Nephron progenitor cell (in vitro differentiated cells): ENCODE results near the gene FBXO21.

ENCODE experiments used
- DNase-seq: peaks from one replicate; pipeline ENCODE4 v3.0.0; 2021
- H3K27ac Mint-ChIP-seq: 2 replicates; pipeline ENCODE4 v1.8.0; 2021; ENCODE audit warnings: mild to moderate bottlenecking, moderate library complexity, mixed read lengths
- H3K27me3 Mint-ChIP-seq: 2 replicates; pipeline ENCODE4 v1.8.0; 2021; ENCODE audit warnings: mild to moderate bottlenecking, low read depth, mixed read lengths; ENCODE audit not compliant: poor library complexity
- H3K36me3 Mint-ChIP-seq: 2 replicates; pipeline ENCODE4 v1.8.0; 2021; ENCODE audit warnings: low read depth, mixed read lengths
- H3K4me1 Mint-ChIP-seq: 2 replicates; pipeline ENCODE4 v1.8.0; 2021; ENCODE audit warnings: mixed read lengths
- H3K4me3 Mint-ChIP-seq: 2 replicates; pipeline ENCODE4 v1.8.0; 2021; ENCODE audit warnings: mild to moderate bottlenecking, moderate library complexity, mixed read lengths
- H3K9me3 Mint-ChIP-seq: 2 replicates; pipeline ENCODE4 v1.8.0; 2021; ENCODE audit warnings: mild to moderate bottlenecking, moderate library complexity, mixed read lengths
- CTCF ChIP-seq: fragments of 200-600 bp; sonication (generic); IDR thresholded peaks from 2 replicates; pipeline ENCODE4 v1.5.0; 2021; ENCODE audit warnings: antibody characterized with exemption

The FBXO21 gene

GRCh38 chr12:117130801-117131200 is 59.5 kb downstream of the FBXO21 start:
- no peak for TF ChIP-seq CTCF
- H3K4me3 Mint-ChIP-seq: no peak overlapping the region
- no peaks in the 10 kb centered on the region for H3K27me3 Mint-ChIP-seq
- peaks cover 10% of the 10 kb centered on the region for H3K9me3 Mint-ChIP-seq
- H3K36me3 Mint-ChIP-seq: no peaks in the 10 kb centered on the region
- DNase-seq: no peak
- peaks cover 16% of the 10 kb centered on the region for H3K4me1 Mint-ChIP-seq
- peak overlapping the region; percentile 48 for H3K27ac Mint-ChIP-seq

- H3K4me1 Mint-ChIP-seq: peaks cover 29% of the 10 kb centered on the region
- no peak for TF ChIP-seq CTCF
- DNase-seq: no peak
- H3K27me3 Mint-ChIP-seq: no peaks in the 10 kb centered on the region
- no peaks in the 10 kb centered on the region for H3K36me3 Mint-ChIP-seq
- no peak overlapping the region for H3K4me3 Mint-ChIP-seq
- H3K27ac Mint-ChIP-seq: no peak overlapping the region
- H3K9me3 Mint-ChIP-seq: peaks cover 10% of the 10 kb centered on the region
These were observed 60.9 kb downstream of the FBXO21 start for GRCh38 chr12:117129391-117129790.

GRCh38 chr12:117127933-117128823 is 62.1 kb downstream of the FBXO21 start:
- Mint-ChIP-seq H3K36me3 (no peaks in the 10 kb centered on the region), H3K9me3 (peaks cover 10% of the 10 kb centered on the region), H3K27ac (peak overlapping the region; percentile 12), H3K27me3 (no peaks in the 10 kb centered on the region), H3K4me3 (no peak overlapping the region), H3K4me1 (peaks cover 33% of the 10 kb centered on the region)
- DNase-seq: no peak
- TF ChIP-seq CTCF: no peak

GRCh38 chr12:117126335-117126734 is 63.9 kb downstream of the FBXO21 start:
- no peak overlapping the region for H3K27ac Mint-ChIP-seq
- H3K27me3 Mint-ChIP-seq: no peaks in the 10 kb centered on the region
- peaks cover 10% of the 10 kb centered on the region for H3K9me3 Mint-ChIP-seq
- no peaks in the 10 kb centered on the region for H3K36me3 Mint-ChIP-seq
- TF ChIP-seq CTCF: no peak
- DNase-seq: no peak
- H3K4me3 Mint-ChIP-seq: no peak overlapping the region
- peaks cover 37% of the 10 kb centered on the region for H3K4me1 Mint-ChIP-seq

GRCh38 chr12:117125767-117126166 is 64.5 kb downstream of the FBXO21 start:
- Mint-ChIP-seq H3K4me1 (peaks cover 37% of the 10 kb centered on the region), H3K4me3 (no peak overlapping the region), H3K9me3 (peaks cover 10% of the 10 kb centered on the region), H3K27me3 (peaks cover 3% of the 10 kb centered on the region), H3K27ac (no peak overlapping the region), H3K36me3 (no peaks in the 10 kb centered on the region)
- no peak for TF ChIP-seq CTCF
- no peak for DNase-seq

GRCh38 chr12:117125272-117125613 is 65.0 kb downstream of the FBXO21 start:
- Mint-ChIP-seq H3K27me3 (peaks cover 3% of the 10 kb centered on the region), H3K36me3 (no peaks in the 10 kb centered on the region), H3K27ac (no peak overlapping the region), H3K9me3 (peaks cover 10% of the 10 kb centered on the region), H3K4me1 (peaks cover 33% of the 10 kb centered on the region), H3K4me3 (no peak overlapping the region)
- DNase-seq: no peak
- no peak for TF ChIP-seq CTCF
